ENCODE data around the gene SLC16A5.

Gene SLC16A5

DNA sequence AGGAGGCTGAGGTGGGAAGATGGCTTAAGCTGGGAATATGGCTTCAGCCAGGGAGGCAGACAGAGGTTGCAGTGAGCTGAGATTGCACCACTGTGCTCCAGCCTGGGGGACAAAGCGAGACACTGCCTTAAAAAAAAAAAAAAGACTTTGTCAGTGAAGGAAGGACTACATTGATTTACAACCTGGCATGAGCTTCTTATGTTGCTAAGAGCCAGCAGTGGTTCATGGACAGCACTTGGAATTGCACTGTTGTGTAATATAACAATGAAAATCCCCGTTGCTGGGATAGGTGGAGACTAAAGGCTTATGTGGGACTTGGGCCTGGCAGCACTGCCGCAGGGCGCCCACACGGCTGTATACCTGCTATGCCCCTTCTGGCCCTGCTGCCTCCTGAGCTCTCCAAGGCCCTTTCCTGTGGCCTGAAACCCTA, 14.1 kb upstream of the SLC16A5 start:
- TF ChIP-seq, protein P1, sequence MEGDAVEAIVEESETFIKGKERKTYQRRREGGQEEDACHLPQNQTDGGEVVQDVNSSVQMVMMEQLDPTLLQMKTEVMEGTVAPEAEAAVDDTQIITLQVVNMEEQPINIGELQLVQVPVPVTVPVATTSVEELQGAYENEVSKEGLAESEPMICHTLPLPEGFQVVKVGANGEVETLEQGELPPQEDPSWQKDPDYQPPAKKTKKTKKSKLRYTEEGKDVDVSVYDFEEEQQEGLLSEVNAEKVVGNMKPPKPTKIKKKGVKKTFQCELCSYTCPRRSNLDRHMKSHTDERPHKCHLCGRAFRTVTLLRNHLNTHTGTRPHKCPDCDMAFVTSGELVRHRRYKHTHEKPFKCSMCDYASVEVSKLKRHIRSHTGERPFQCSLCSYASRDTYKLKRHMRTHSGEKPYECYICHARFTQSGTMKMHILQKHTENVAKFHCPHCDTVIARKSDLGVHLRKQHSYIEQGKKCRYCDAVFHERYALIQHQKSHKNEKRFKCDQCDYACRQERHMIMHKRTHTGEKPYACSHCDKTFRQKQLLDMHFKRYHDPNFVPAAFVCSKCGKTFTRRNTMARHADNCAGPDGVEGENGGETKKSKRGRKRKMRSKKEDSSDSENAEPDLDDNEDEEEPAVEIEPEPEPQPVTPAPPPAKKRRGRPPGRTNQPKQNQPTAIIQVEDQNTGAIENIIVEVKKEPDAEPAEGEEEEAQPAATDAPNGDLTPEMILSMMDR (IDR thresholded peaks at IDR 0.05; ENCODE audit: insufficient read depth, low read length, poor library complexity, severe bottlenecking) = no peak
- Histone ChIP-seq H3K4me3 (replicated peaks; ENCODE audit: low read depth, low read length) (no peak overlapping the region), H3K36me3 (ENCODE audit: control insufficient read depth, insufficient read depth, low read length) (no peaks in the 10 kb centered on the region), H3K27me3 (replicated peaks; ENCODE audit: control insufficient read depth, insufficient read depth, low read length) (no peaks in the 10 kb centered on the region)
- DNase-seq (ENCODE audit: extremely low read depth, insufficient read length) = no peak

DNA sequence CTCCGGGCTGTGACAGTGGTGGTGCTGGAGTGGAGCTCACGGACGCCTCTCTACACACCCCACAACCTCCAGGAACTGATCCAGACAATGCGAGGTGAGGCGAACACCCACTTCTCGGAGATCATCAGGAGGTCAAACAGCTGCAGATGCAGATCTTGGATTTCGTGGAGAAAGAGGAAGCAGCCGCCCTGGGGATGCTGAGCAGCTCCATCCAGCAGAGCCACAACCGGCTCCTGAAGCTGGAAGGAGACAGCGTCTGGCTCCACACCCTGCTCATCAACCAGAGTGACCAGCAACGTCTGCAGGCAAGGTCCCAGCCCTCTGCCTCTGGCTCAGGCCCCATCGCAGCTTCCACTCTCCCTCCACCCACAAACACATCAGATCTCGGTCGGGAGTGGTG, 13.2 kb upstream of the SLC16A5 start:
- no peak overlapping the region for H3K4me3 ChIP-seq (replicated peaks; ENCODE audit: low read depth, low read length)
- TF ChIP-seq, protein P1 (IDR thresholded peaks at IDR 0.05; ENCODE audit: insufficient read depth, low read length, poor library complexity, severe bottlenecking) = no peak
- no peaks in the 10 kb centered on the region for H3K27me3 ChIP-seq (replicated peaks; ENCODE audit: control insufficient read depth, insufficient read depth, low read length)
- H3K36me3 ChIP-seq (ENCODE audit: control insufficient read depth, insufficient read depth, low read length) = no peaks in the 10 kb centered on the region
- DNase-seq (ENCODE audit: extremely low read depth, insufficient read length) = no peak

DNA sequence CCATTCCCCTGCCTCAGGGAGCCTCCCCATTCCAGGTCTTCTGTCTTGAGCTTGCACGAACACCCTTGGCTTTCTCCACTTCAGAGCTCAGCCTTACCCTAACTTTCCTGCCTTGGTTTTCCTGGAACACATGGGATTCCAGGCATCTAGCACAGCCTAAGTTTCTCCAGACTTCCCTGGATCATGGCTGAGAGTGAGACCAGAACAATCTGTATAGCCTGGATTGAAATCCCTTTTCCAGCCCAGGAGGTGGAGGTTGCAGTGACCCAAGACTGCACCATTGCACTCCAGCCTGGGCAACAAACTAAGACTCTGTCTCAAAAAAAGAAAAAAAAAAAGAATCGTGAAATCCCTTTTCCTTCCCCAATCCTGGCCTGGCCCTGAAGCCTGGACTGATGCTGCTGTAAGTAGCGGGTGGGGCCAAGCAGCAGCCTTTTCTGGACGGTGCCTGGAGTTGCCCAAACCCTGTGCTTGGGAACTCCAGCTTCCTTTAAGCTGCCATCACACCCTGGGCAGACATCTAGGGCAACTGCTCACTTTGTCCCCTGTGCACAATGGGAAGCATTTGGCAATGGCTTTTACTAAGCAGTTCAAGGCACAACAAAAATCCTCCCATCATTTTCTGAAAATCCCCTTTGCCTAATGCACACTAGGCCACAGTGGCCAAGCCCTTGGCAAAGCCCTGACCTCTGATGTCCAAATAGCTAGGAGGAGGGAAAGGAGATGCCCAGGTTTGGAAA, 12.0 kb upstream of the SLC16A5 start:
- Histone ChIP-seq H3K27me3 (replicated peaks; ENCODE audit: control insufficient read depth, insufficient read depth, low read length) (no peaks in the 10 kb centered on the region), H3K4me3 (replicated peaks; ENCODE audit: low read depth, low read length) (no peak overlapping the region), H3K36me3 (ENCODE audit: control insufficient read depth, insufficient read depth, low read length) (no peaks in the 10 kb centered on the region)
- no peak for DNase-seq (ENCODE audit: extremely low read depth, insufficient read length)
- TF ChIP-seq, protein P1 (IDR thresholded peaks at IDR 0.05; ENCODE audit: insufficient read depth, low read length, poor library complexity, severe bottlenecking) = no peak

DNA sequence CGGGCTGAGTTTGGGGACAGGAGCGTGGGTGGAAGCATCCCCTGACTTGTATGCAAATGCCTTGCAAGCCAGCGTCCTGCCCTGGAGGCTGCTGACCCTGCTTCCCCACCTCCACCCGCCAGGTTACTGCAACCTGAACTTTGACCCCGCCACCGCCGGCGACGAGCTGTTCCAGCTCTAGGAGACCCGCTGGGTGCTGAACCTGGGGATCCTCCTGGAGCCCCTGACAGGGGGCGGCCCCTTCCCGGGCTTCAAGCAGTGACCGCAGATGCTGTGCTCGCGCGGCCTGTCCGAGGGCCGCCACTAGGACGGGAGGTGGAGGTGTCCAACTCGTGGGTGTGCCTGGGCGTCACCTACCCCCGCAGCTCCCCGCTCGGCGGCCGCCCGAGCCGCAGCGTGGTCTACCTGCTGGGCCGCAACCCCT, 10.7 kb upstream of the SLC16A5 start:
- no peak for DNase-seq (ENCODE audit: extremely low read depth, insufficient read length)
- TF ChIP-seq, protein P1 (IDR thresholded peaks at IDR 0.05; ENCODE audit: insufficient read depth, low read length, poor library complexity, severe bottlenecking) = no peak
- Histone ChIP-seq H3K36me3 (ENCODE audit: control insufficient read depth, insufficient read depth, low read length) (no peaks in the 10 kb centered on the region), H3K27me3 (replicated peaks; ENCODE audit: control insufficient read depth, insufficient read depth, low read length) (no peaks in the 10 kb centered on the region), H3K4me3 (replicated peaks; ENCODE audit: low read depth, low read length) (peak overlapping the region; percentile 52)

DNA sequence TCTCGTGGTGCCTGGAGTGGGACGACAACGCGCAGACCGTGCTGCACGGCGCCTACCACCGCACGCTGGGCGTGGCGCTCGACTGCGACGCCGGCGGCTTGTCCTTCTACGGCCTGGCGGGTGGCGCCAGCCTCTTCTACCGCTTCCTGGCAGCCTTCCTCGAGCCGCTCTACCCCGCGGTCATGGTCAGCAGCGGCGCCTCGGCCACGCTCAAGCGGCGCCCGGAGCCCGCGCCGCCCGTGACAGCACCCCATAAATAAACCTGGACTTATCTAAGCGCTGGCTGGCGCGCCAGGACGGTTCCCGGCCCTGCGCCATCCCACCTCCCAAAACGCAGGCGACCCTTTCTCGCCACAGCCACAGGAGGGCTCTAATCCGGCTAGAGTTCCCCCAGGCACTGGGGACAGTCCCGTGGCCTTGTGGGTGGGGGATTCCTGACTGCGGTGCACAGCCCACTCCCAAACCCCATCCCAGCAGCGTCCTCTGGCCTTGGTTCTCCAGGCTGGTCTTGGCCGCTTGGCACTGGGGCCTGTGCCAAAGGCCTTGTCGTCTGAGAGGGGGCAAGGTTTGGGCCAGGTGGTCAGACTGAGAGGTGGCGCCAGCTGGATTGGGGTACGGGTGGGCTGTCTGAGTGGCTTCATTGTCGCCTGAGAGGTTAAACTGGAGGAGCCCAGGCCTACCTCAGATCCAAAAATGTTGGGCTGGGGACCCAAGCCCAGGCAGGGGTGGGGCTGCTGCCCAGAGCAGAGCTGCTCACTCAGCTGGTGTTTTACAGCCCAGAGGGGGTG, 10.1 kb upstream of the SLC16A5 start:
- peak; percentile 82 for DNase-seq (ENCODE audit: extremely low read depth, insufficient read length)
- Histone ChIP-seq H3K36me3 (ENCODE audit: control insufficient read depth, insufficient read depth, low read length) (no peaks in the 10 kb centered on the region), H3K27me3 (replicated peaks; ENCODE audit: control insufficient read depth, insufficient read depth, low read length) (no peaks in the 10 kb centered on the region), H3K4me3 (replicated peaks; ENCODE audit: low read depth, low read length) (peak overlapping the region; percentile 52)
- TF ChIP-seq, protein P1 (IDR thresholded peaks at IDR 0.05; ENCODE audit: insufficient read depth, low read length, poor library complexity, severe bottlenecking) = peak; percentile 51
